Embryonic facial prominence (tissue), 1 donor: ENCODE measurements around the gene ADM.
"Not testable (repeated sequence)": the region's sequence is repeated elsewhere in the genome, so short reads cannot be mapped to it uniquely, and the experiment has no call there.

Experiments used
- DNase-seq: peaks from one replicate; pipeline ENCODE4 v3.0.0-alpha.2; 2016; ENCODE audit errors: extremely low spot score

Gene ADM, protein sequence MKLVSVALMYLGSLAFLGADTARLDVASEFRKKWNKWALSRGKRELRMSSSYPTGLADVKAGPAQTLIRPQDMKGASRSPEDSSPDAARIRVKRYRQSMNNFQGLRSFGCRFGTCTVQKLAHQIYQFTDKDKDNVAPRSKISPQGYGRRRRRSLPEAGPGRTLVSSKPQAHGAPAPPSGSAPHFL

DNA sequence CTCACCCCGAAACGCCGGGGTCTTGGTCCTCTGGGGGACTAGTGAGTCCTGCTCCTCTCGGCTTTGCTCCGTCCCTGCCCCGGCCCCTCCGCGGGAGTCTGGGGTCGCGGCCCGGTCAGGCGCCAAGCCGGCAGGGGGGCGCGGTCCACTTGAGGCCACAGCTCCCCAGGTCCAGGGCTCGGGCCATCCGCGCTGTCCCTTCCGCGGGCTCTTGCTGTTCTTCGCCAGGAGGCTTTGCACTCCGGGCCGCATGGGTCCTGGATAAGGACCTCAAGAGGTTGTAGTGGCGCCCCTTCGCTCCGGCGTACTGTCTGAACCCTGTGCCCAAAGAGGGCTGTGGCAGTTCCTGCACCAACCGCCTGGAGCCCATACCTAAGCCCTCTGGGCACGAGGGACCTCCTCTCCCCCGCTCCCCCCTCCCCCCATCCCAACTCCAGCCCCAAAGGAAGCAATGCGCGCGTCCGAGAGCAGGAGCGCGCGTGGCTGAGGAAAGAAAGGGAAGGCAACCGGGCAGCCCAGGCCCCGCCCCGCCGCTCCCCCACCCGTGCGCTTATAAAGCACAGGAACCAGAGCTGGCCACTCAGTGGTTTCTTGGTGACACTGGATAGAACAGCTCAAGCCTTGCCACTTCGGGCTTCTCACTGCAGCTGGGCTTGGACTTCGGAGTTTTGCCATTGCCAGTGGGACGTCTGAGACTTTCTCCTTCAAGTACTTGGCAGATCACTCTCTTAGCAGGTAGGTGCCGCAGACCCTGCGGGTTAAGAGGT lies at the start of gene ADM:
ADM (plus strand) TSS at position 579 of the 767 bp plus-strand sequence. CDS start 628 bp downstream, outside the sequence.
- DNase-seq, result no peak

DNA sequence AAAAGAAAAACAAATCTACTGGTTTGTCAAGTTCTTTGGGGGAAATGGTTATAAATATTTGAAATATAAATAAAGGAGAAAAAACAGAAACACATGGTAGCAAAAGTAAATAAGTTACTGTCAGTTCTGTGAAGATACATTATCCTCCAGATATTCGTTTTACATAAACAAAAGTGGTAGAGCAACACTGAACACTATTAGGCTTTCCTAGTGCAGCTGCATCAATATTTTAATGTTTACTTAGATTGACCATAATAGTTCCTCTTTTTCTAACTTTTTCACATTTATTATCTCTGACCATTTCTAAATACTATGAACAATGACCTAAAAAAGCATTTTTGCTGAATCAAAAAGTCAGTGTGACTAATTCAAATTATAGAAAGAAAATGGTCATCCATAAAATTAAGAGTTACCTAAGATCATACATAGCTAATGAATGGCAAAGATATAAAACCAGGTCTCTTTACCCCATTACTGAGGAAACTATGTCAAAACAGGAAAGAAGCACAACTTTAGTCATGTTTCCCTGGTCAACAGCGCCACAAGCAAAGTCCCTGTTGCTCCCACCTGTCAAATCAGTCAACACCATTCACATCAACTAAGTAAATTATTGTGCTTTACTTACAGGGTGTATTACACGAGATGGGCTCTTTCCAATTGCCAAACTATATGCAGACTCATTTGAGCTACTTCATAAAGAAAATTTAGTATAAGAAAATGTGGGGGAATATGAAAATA lies 49.3 kb upstream of the ADM start:
- no peak for DNase-seq

DNA sequence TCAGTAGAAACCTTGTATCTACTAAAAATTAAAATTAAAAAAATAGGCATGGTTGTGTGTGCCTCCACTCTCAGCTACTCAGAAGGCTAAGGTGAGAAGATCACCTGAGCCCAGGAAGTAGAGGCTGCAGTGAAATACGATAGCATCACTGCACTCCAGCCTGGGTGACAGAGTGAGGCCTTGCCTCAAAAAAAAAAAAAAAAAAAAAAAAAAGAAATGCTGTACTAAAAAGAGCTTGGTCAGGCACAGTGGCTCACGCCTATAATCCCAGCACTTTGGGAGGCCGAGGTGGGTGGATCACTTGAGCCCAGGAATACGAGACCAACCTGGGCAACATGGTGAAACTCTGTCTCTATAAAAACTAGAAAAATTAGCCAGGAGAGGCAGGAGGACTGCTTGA lies 47.4 kb upstream of the ADM start:
- DNase-seq, result no peak

DNA sequence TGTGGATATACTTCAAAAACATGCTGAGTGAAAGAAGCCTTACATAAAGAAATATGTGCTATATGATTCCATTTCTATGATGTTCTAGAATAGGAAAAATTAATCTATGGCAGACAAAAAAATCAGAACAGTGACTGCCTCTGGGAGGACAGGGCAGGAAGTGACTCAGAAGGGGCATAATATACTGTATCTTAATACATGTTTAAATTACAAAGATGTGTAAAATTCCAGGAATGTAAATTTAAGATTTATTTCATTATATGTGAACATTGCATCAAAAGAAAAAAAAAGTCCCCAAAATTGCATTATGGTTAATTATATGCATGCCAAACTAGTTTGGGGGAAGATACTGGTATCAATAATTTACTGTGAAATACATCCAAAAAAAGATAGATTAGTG lies 43.1 kb upstream of the ADM start:
- DNase-seq, result no peak

DNA sequence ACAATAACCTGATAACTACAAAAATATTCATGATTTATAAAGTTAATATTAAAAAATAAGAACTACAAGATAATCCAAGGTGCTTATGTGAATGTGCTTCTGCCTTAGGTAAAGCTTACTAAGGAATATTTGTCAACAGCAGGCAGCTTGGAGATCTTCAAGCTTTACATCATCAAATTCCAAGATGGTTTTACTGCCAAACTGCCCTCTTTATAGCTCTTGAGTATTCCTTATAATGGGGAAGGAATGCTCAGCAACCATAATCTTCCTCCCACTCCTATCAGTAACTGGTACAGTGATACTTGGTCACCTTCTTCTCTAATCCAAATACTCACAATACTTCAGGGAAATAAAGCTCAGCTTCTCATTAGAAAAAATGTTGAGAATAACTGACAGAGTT lies 40.9 kb upstream of the ADM start:
- DNase-seq, result no peak

DNA sequence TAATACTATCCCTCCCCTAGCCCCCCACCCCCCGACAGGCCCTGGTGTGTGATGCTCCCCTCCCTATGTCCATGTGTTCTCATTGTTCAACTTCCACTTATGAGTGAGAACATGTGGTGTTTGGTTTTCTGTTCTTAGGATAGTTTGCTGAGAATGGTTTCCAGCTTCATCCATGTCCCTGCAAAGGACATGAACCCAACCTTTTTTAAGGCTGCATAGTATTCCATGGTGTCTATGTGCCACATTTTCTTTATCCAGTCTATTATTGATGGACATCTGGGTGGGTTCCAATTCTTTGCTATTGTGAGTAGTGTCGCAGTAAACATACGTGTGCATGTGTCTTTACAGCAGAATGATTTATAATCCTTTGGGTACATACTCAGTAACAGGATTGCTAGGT lies 40.2 kb upstream of the ADM start:
- not testable (repeated sequence) for DNase-seq

DNA sequence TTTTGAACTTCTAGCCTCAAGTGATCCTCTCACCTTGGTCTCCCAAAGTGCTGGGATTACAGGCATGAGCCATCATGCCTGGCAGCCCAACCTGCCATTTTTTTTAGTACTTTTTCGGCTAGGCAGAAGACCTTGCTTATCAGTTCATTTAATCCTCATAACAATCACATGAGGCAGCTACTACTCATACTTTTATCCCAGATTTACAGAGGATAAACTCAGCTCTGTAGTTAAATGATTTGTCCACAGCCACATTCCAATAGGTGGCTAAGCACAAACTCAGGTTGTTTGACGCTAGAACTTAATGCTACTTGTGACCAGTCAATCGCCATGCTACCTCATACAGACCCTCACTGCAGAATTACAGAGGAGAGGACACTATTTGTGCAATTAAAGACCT lies 38.9 kb upstream of the ADM start:
- DNase-seq, result no peak

DNA sequence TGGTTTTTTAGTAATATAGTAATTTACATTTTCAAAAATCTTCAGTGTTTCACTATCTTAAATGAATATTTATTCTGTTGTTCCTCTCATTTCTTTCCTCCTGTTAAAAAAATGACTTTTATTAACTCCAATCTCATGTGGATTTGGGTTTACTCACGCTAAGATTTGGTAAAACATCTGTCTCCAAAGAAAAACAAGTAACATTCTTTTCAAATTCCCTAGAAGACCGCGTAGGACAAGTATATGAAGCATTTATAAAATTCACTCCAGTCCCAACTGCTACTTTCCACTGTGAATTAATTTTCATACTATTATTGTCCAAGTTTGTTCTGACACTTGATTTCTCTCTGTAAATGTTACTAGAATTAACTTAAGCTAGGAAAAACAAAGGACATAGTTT lies 37.1 kb upstream of the ADM start:
- no peak for DNase-seq

DNA sequence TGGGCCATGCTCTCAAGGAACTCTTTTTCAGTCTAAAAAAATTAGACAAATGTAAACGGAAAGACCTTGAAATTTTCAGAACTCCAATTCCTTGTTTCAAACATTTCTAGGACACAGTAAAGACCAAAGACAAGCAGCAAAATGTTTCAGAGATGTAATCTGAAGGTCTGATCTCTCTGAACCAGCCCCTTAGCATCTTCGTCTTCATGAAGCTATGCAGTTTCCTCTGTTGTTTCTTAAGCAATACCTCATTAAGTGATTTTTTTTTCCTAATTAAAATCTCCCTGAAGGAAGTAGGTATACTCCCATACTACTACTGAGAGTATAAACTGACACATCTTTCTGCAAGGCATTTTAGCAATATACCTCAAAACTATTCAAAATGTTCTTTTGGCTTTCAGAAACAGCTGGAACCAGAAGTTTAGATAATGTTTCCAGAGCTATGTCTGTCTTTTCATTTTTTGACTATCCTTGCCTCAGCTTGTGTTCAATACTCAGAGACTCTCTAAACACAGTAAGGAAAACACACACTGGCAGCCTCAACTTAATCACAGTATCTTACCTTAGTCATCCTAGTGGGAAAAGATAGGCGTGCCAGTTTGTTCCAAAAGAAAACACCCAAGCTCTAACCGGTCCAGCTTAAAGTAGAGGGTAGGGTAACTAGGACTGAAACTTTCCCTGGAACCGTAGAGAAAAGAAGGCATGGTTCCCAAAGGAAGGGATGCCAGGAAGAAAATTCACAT lies 36.0 kb upstream of the ADM start:
- DNase-seq, result no peak

DNA sequence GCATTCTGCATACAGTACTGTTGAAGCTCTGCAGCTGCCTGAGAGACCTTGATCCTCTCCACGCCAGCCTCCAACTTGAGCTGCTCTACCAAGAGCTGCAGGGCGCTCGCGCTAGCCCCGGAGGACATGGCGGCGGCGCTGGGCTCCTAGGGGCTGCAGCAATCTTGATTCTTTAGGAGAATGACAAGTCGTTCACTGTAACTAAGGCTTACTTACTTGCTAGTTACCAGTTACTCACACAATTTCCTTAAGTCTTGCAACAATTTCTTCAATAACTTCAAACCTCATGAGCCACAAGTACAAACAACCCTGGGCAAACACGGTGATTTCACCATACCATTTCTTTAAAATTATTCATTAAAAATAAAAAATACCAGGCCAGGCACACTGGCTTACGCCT lies 32.7 kb upstream of the ADM start:
- no peak for DNase-seq

DNA sequence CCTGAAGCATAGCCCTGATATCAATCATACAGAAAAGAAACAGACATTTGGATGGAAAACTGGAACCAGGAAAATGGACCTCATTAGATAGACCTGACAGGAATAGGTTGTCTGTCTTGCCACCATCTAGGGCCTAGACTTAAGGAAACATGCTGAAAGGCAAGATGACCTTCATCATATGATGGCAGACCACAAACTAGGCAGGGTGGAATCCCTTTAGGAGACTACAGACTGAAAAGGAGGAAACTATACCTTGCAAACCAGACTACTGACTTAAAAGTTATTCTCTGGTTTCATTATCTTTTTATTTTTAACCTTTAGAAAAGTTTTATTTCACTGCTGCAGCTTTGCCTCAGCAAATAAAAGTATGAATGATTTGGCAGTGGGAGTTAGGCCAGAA lies 31.1 kb upstream of the ADM start:
- no peak for DNase-seq

DNA sequence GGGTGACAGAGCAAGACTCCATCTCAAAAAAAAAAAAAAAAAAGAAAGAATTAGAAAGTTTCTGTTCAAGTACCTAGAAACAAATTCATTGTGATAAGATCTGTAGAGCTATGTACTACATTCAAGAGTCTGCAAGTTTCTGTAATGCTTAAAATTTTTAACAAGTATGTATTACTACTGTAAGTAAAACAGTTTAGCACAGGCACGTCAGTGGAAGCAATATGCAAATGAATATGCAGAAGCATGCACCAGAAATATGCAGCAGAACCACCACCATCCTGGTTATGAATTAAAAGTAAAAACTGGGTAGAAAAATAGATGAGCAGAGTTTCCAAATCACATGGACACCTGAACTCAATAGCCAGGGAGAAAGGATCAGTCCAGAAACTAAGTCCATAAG lies 30.1 kb upstream of the ADM start:
- no peak for DNase-seq

DNA sequence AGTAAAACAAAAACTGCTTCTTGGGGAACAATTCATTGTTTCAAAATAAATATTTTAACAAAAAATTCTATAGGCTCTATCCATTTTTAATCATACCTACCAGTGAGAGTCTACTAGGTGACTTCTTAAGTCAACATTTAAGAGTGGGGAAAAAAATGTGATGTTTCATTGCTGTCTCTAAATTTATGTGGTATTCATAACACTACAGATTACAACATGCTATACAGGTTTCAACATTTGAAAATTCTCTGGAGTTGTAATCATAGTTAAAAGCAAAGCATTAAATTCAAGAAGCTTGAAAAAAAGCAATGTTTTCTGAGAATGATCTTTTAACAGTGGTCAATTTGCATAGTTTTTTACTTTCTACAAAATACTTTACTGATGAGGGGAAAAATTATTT lies 29.2 kb upstream of the ADM start:
- DNase-seq, result no peak

DNA sequence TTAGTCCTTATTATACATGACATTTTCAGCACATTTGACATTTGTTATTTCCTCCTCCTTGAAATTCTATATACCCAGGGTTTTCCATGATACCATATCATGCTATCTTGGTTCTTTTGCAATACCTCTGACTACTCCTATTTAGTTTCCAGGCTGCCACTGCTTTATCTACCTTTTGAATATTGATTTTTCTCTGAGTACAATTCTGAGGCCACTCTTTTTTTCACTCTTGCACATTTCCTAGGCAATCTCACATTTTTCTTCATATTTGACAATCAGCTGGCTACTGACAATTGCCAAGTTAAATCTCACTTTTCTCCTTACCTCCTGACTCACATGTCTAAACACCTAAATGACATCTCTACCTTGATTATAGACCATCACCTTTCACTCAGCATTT lies 22.8 kb upstream of the ADM start:
- DNase-seq, result no peak

DNA sequence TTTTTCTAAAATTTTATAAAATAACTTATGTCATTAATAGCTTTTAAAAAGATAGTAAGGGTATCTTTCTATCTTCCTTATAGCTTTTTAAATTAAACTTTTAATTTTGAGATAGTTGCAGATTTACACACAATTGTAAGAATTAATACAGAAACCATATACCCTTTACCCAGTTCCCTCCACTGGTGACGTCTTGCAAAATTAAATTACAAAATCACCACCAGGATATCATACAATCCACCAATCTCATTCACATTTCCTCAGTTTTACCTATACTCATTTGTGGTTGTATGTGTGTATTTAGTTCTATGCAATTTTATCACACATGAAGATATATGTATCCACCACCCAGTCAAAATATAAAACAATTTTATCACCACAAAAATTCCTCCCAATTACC lies 20.9 kb upstream of the ADM start:
- DNase-seq, result no peak

DNA sequence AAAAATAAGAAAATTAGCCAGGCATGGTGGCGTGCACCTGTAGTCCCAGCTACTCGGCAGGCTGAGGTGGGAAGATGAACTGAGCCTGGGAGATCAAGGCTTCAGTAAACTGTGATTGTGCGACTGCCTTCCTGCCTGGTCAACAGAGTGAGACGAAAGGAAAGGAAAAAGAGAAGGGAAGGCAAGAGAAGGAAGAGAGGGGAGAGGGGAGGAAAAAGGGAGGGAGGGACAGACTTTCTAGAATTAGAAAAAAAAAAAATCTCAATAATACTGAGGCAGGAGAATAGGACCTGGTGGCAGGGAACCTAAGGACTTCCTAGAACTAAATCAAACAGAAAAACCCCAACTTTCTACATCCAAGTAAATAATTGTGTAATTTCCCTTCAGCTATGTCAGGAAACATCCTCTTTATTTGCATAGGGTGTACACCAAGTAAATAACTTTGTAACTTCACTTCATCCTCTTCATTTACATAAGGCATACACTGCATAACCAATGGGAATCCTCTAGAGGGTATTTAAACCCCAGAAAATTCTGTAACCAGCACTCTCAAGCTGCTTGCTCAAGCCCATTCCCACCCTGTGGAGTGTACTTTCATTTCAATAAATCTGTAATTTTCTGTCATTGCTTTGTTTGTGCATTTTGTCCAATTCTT lies 19.6 kb upstream of the ADM start:
- DNase-seq, result no peak

DNA sequence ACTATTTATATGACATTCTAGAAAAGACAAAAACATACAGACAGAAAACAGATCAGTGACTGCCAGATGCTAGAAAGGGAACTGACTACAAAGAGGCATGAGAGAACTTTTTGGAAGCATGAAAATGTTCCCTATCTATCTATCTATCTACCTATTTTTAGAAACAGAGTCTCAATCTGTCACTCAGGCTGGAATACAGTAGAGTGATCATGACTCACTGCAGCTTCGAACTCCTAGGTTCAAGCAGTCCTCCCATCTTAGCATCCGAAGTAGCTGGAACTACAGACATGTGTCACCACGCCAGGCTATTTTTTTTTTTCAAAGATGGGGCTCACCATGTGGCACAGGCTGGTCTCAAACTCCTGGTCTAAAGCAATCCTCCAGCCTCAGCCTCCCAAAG lies 17.7 kb upstream of the ADM start:
- no peak for DNase-seq

DNA sequence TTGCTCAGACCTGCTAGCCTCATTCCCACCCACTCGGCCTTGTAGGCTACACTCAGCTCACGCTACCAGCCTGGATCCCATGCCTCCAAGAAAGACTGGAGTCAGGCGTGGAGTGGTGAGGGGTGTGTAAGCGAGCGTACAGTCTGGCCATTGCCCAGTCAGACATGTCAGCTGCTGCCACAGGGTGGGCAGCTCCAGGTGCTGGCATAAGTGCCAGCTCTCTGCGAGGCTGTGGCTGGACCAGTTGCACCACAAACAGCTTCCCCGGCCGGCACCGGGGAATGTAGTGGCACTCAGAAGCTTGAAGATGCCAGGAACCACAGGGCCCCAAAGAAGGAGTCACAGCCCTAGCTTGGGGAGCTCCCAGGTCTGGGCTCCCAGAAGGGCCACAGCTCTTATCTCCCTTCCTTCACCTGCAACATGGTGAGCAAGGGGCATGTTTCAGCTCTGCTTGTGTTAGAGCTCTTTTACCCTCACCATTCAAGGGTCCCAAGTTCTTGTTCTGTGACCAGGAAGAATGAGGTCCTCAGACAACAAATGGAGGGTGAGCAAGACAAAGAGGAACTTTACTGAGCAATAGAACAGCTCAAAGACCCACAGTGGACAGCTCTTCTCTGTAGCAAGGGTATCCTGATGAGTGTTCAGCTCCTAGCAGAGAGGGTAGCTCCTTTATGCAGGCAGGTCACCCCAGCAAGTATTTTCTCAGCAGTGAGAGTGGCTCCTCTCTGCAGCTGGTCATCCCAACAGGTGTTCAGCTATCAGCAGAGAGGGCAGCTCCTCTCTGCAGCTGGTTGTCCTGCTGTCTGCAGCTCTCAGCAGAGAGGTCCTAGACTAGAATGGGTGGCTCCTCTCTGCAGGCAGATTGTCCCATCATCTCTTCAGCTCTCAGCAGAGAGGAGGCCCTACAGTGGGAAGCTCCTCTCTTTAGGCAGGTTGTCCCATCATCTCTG lies 16.8 kb upstream of the ADM start:
- no peak for DNase-seq

DNA sequence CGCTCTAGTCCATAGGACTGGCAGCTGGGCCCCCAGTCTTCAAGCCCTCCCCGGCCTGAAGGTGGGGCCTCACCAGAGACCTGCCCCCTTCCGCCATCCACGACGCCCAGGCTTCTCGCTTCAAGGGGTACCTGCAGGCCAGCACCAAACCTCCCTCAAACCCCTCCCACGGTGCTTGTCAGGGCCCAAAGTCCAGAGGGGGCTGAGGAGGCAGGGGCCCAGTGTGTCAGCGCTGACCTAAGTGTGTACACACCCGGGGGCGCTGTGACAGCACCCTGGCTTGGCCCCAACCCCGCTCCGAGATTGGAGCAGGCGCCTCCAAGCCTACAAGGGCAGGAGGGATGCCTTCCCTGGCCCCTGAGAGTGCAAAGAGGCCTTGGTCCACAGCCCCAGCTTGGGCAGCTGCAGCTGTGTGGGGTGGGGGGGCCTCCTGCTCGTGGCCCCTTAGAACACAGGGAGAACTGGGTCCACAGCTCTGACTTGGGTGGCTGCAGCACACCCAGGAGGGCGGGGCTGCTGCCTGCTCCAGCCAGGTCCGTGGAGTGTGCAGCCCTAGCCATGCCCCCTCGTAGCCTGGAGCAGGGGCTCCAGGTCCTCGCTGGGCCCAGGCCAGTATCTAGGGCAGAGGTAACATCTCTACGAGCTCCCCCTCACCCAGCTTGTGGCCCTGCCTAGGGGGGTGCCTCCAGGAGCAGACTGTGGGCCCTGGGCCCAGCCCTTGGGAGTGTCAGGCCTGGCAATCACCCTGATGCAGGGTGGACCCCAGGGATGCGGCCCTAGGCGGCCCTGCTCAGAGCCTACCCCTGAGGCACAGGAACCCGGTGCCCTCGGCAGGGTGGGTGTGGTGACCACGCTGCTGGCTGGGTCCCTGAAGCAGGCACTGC lies 15.8 kb upstream of the ADM start:
- DNase-seq, result no peak
